Calu3 (cell line): Measurements from ENCODE around the gene CHST15. TPM values are rescaled to one million over a fixed set of nuclear protein-coding genes. Genes with fewer than 3 reads are reported as not detected.

Experiments
- BruUV-seq: library from RNA; stranded (reverse); fragments of 400-500 nt; replicated peaks from 2 replicates; lab custom pipeline; 2021; lab: Mats Ljungman, UMichigan
- CTCF ChIA-PET: fragments of 300-600 bp; sonication (Branson Sonifier 250); formaldehyde crosslinking; loops from one replicate; lab custom pipeline; 2022; ENCODE audit warnings: antibody characterized with exemption; lab: Charles Lee
- DNase-seq: peaks from one replicate; pipeline ENCODE4 v3.0.0; 2022
- H3K27ac Mint-ChIP-seq: one replicate; pipeline ENCODE4 v1.8.0; 2022; ENCODE audit warnings: mixed read lengths; ENCODE audit not compliant: unreplicated experiment
- H3K27me3 Mint-ChIP-seq: one replicate; pipeline ENCODE4 v1.8.0; 2022; ENCODE audit warnings: mixed read lengths; ENCODE audit not compliant: unreplicated experiment
- H3K36me3 Mint-ChIP-seq: one replicate; pipeline ENCODE4 v1.8.0; 2022; ENCODE audit warnings: mild to moderate bottlenecking, moderate library complexity, mixed read lengths; ENCODE audit not compliant: insufficient read depth, unreplicated experiment
- H3K4me1 Mint-ChIP-seq: one replicate; pipeline ENCODE4 v1.8.0; 2022; ENCODE audit warnings: mild to moderate bottlenecking, low read depth, mixed read lengths; ENCODE audit not compliant: unreplicated experiment
- H3K4me3 Mint-ChIP-seq: one replicate; pipeline ENCODE4 v1.8.0; 2022; ENCODE audit warnings: mild to moderate bottlenecking, low read depth, moderate library complexity, mixed read lengths; ENCODE audit not compliant: unreplicated experiment
- H3K9me3 Mint-ChIP-seq: one replicate; pipeline ENCODE4 v1.8.0; 2022; ENCODE audit warnings: low read depth, mixed read lengths; ENCODE audit not compliant: unreplicated experiment
- CTCF ChIP-seq: fragments of 200-600 bp; IDR thresholded peaks from one replicate; pipeline ENCODE4 v1.8.0; 2022; ENCODE audit warnings: antibody characterized with exemption; ENCODE audit not compliant: unreplicated experiment
- intact Hi-C: fragments of 100-400 bp; cut with micrococcal nuclease; formaldehyde crosslinking; loops from one replicate; pipeline ENCODE4 v1.10.0; 2022; ENCODE audit not compliant: unreplicated experiment
- total RNA-seq: library from RNA; stranded (reverse); gene quantifications from 2 replicates; pipeline ENCODE4 v1.2.3, GENCODE V29; 2022

Gene CHST15
- total RNA-seq, 1 experiment from 2014 or later, result 19.3 TPM

- BruUV-seq, result no TSS peak
- Mint-ChIP-seq H3K36me3 (no peaks in the 10 kb centered on the region), H3K4me3 (no peak overlapping the region), H3K9me3 (no peaks in the 10 kb centered on the region), H3K27me3 (no peaks in the 10 kb centered on the region), H3K27ac (no peak overlapping the region), H3K4me1 (peaks cover 9% of the 10 kb centered on the region)
- no peak for DNase-seq
- intact Hi-C loops, result no loop called here
- TF ChIP-seq CTCF, result no peak
- CTCF ChIA-PET, result no interaction called here
Measured at GRCh38 chr10:124083740-124084397, 9.5 kb downstream of the CHST15 start.

- no peak for TF ChIP-seq CTCF
- CTCF ChIA-PET, result no interaction called here
- no peak for DNase-seq
- Mint-ChIP-seq H3K36me3 (no peaks in the 10 kb centered on the region), H3K9me3 (no peaks in the 10 kb centered on the region), H3K27ac (no peak overlapping the region), H3K27me3 (no peaks in the 10 kb centered on the region), H3K4me1 (peaks cover 3% of the 10 kb centered on the region), H3K4me3 (no peak overlapping the region)
- no TSS peak for BruUV-seq
- intact Hi-C loops, result no loop called here
Measured at GRCh38 chr10:124083047-124083739, 10.2 kb downstream of the CHST15 start.

GRCh38 chr10:124082555-124082954 lies 10.8 kb downstream of the CHST15 start:
- intact Hi-C loops, result no loop called here

GRCh38 chr10:124081547-124082140 lies 11.8 kb downstream of the CHST15 start:
- intact Hi-C loops, result no loop called here
- no peak overlapping the region for H3K4me3 Mint-ChIP-seq
- no TSS peak for BruUV-seq
- no peaks in the 10 kb centered on the region for H3K27me3 Mint-ChIP-seq
- DNase-seq, result no peak
- H3K36me3 Mint-ChIP-seq, result no peaks in the 10 kb centered on the region
- H3K9me3 Mint-ChIP-seq, result no peaks in the 10 kb centered on the region
- no peak for TF ChIP-seq CTCF
- H3K4me1 Mint-ChIP-seq, result no peaks in the 10 kb centered on the region
- no peak overlapping the region for H3K27ac Mint-ChIP-seq
- CTCF ChIA-PET, result no interaction called here

More at GRCh38 chr10:124082555-124082954, 10.8 kb downstream of the CHST15 start:
- DNase-seq, result no peak
- no peak for TF ChIP-seq CTCF
- Mint-ChIP-seq H3K4me3 (no peak overlapping the region), H3K4me1 (no peaks in the 10 kb centered on the region), H3K9me3 (no peaks in the 10 kb centered on the region), H3K27ac (no peak overlapping the region), H3K27me3 (no peaks in the 10 kb centered on the region), H3K36me3 (no peaks in the 10 kb centered on the region)
- BruUV-seq, result no TSS peak
- CTCF ChIA-PET, result no interaction called here
